Lung (tissue), 16 donors: Measurements from ENCODE around the gene STRIT1. TPM values are rescaled to one million over a fixed set of nuclear protein-coding genes. Genes with fewer than 3 reads are reported as not detected.

Experiments used
- ATAC-seq: fragments of 200-7000 bp; cut with Tn5 transposase; one replicate; pipeline ENCODE4 v1.9.1; 2020; ENCODE audit warnings: moderate number of reproducible peaks; ENCODE audit not compliant: insufficient read depth, low FRiP score
- DNase-seq, 3 donors: peaks; one replicate each; pipeline ENCODE4 v3.0.0-alpha.2; 2013 to 2017
- H3K27ac ChIP-seq, 2 donors: one replicate each; pipeline ENCODE4 v1.5.1; 2013; ENCODE audit warnings: mild to moderate bottlenecking in 2 of 2, moderate library complexity in 2 of 2, control low read depth in 1 of 2, inconsistent platforms in 1 of 2, low read depth in 1 of 2, low read length in 1 of 2
- H3K27me3 ChIP-seq, 3 donors: one replicate each; pipeline ENCODE4 v1.5.1; 2013; ENCODE audit warnings: low read length in 2 of 3; ENCODE audit not compliant: control insufficient read depth in 3 of 3, insufficient read depth in 3 of 3
- H3K36me3 ChIP-seq, 4 donors: one replicate each; pipeline ENCODE4 v1.5.1; 2013; ENCODE audit warnings: low read length in 4 of 4, mild to moderate bottlenecking in 1 of 4, moderate library complexity in 1 of 4; ENCODE audit not compliant: control insufficient read depth in 4 of 4, insufficient read depth in 4 of 4
- H3K4me1 ChIP-seq, 5 donors: one replicate each; pipeline ENCODE4 v1.5.1; 2013; ENCODE audit warnings: low read length in 5 of 5, mild to moderate bottlenecking in 2 of 5, moderate library complexity in 1 of 5; ENCODE audit not compliant: control insufficient read depth in 5 of 5, insufficient read depth in 5 of 5
- H3K4me3 ChIP-seq: one replicate; pipeline ENCODE4 v1.5.1; 2013; ENCODE audit warnings: mild to moderate bottlenecking, control low read depth, moderate library complexity
- H3K9ac ChIP-seq, 2 donors: one replicate each; pipeline ENCODE4 v1.5.1; 2013; ENCODE audit warnings: low read length in 2 of 2, control low read depth in 1 of 2; ENCODE audit not compliant: insufficient read depth in 1 of 2
- H3K9me3 ChIP-seq, 4 donors: one replicate each; pipeline ENCODE4 v1.5.1; 2013; ENCODE audit warnings: low read length in 3 of 4, mild to moderate bottlenecking in 1 of 4, moderate library complexity in 1 of 4; ENCODE audit not compliant: control insufficient read depth in 4 of 4, insufficient read depth in 3 of 4
- WGBS, 2 donors: extraction: QIAGEN DNeasy Blood & Tissue Kit; methylation state at CpG; one replicate each; pipeline ENCODE4 v1.1.7; 2013; 5-methylcytosine and 5-hydroxymethylcytosine counted together
- long read RNA-seq, 5 donors: transcript quantifications; one replicate each; lab custom pipeline, GENCODE V29; 2026
- polyA plus RNA-seq, 2 donors: library from polyadenylated mRNA; stranded (reverse); fragments of 200-250 nt; gene quantifications; one replicate each; pipeline ENCODE4 v1.2.1, GENCODE V29; 2013
- total RNA-seq, 2 donors: library from RNA; depleted of rRNA in 1 of 2; stranded (reverse); fragments of >200 nt in 1 of 2; gene quantifications; one replicate each; pipeline ENCODE4 v1.2.1, GENCODE V29; 2014 to 2021
- TF ChIP-seq, protein P1 (sequence below): IDR thresholded peaks from 2 replicates; pipeline ENCODE4 v1.5.1; 2012; ENCODE audit warnings: mild to moderate bottlenecking; ENCODE audit errors: control extremely low read depth, extremely low read depth
- donor health status: control.
- donor health status: control.
- donor health status: Bipolar disorder and iron deficiency.
- donor health status: healthy.
- donor health status: DM: yes; HTN: yes; CAD: no.

The STRIT1 gene
- total RNA-seq (not detected), polyA plus RNA-seq (not detected)
- long read RNA-seq, donor 1, result 0 reads
- long read RNA-seq, donor 2, result 0 reads
- long read RNA-seq, donor 3, result 0 reads
- long read RNA-seq, donor 4, result 0 reads
- long read RNA-seq, donor 5, result 0 reads

DNA sequence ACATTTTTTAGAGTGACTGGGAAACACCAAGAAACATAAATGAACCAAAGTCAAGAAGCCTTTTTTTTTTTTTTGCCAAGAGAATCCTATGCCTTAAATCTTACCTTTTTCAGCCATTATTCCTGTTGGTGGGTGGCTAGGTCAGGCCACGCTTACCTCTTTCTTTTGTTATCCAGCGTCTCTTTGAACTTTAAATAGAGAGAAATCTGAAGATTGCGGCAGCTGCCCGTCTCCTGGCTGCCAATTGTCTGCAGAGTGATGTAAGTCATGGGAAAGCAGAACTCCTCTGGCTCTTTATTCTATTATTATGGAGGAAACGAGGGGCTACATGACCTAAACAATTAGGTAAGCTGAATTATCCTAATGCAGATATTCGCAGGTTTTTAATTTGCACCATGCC lies at the start of gene STRIT1:
TSS of gene STRIT1 (minus strand) at position 168 of the 400 bp plus-strand sequence.
- H3K27me3 ChIP-seq, result no peaks in the 10 kb centered on the region
- TF ChIP-seq, protein P1, sequence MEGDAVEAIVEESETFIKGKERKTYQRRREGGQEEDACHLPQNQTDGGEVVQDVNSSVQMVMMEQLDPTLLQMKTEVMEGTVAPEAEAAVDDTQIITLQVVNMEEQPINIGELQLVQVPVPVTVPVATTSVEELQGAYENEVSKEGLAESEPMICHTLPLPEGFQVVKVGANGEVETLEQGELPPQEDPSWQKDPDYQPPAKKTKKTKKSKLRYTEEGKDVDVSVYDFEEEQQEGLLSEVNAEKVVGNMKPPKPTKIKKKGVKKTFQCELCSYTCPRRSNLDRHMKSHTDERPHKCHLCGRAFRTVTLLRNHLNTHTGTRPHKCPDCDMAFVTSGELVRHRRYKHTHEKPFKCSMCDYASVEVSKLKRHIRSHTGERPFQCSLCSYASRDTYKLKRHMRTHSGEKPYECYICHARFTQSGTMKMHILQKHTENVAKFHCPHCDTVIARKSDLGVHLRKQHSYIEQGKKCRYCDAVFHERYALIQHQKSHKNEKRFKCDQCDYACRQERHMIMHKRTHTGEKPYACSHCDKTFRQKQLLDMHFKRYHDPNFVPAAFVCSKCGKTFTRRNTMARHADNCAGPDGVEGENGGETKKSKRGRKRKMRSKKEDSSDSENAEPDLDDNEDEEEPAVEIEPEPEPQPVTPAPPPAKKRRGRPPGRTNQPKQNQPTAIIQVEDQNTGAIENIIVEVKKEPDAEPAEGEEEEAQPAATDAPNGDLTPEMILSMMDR, result no peak
- no peaks in the 10 kb centered on the region for H3K36me3 ChIP-seq
- ATAC-seq (no peak), DNase-seq (no peak)
- WGBS, 2 donors, result 78 to 84% methylated on average over 6 of the region's 6 CpGs
- H3K4me3 ChIP-seq, result no peak within 1 kb of the TSS
- peaks cover 0 to 6% (median 2%) of the 10 kb centered on the region in 4 donors for H3K9me3 ChIP-seq
- H3K9ac ChIP-seq, result no peak within 1 kb of the TSS
- no peak within 1 kb of the TSS for H3K27ac ChIP-seq
- no peaks in the 10 kb centered on the region for H3K4me1 ChIP-seq

DNA sequence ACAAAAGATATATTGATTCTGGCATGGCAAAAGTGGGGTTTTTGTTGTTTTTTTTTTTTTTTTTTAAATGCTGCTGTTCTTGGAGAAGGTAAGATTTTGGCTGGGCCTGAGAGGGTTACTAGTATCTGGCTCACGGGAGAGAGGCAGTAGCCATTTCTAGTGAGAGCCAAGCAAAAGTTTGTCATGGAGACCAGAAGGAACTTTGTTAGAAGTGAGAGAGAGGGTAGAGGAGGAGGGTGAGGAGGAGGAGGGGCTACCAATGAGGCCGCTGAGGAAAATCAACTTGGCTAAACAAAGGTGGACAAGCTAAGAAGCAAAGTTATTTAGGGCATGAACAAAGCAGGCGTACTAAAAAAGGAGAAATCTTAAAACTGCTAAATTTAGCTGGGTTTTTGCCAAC lies 48.9 kb upstream of the STRIT1 start:
- no peak overlapping the region for H3K4me3 ChIP-seq
- DNase-seq, result no peak
- no peaks in the 10 kb centered on the region for H3K9me3 ChIP-seq
- TF ChIP-seq, protein P1, result no peak
- WGBS, 2 donors, result 59 to 80% methylated on average over 3 of the region's 3 CpGs
- no peaks in the 10 kb centered on the region for H3K27me3 ChIP-seq
- H3K36me3 ChIP-seq, result no peaks in the 10 kb centered on the region
- H3K9ac ChIP-seq, result no peak overlapping the region
- no peaks in the 10 kb centered on the region for H3K4me1 ChIP-seq
- no peak overlapping the region for H3K27ac ChIP-seq
- no peak for ATAC-seq

DNA sequence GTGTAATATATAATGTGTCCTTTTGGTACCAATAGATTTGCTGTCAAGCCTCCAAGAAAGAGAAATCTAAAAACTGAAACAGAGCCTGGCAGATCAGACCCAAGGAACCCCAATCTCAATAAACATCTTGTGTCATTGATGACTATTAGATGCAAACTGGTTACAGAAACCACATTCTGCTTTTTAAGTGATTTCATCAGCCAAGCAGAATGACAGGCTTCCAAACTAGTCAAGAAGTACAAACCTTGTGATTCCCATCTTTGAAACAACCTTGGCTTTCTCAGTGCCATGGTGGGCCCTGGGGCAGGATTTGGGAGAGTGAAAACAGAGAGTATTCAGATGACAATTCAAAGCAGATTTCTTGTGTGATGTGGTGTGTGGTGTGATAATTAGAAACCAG lies 45.6 kb upstream of the STRIT1 start:
- ATAC-seq, result no peak
- Histone ChIP-seq H3K9me3 (no peaks in the 10 kb centered on the region), H3K4me1 (peaks cover 0 to 2% (median 0%) of the 10 kb centered on the region in 5 donors), H3K27me3 (no peaks in the 10 kb centered on the region), H3K4me3 (no peak overlapping the region), H3K36me3 (no peaks in the 10 kb centered on the region), H3K27ac (no peak overlapping the region), H3K9ac (no peak overlapping the region)
- TF ChIP-seq, protein P1, result no peak
- DNase-seq, result no peak

DNA sequence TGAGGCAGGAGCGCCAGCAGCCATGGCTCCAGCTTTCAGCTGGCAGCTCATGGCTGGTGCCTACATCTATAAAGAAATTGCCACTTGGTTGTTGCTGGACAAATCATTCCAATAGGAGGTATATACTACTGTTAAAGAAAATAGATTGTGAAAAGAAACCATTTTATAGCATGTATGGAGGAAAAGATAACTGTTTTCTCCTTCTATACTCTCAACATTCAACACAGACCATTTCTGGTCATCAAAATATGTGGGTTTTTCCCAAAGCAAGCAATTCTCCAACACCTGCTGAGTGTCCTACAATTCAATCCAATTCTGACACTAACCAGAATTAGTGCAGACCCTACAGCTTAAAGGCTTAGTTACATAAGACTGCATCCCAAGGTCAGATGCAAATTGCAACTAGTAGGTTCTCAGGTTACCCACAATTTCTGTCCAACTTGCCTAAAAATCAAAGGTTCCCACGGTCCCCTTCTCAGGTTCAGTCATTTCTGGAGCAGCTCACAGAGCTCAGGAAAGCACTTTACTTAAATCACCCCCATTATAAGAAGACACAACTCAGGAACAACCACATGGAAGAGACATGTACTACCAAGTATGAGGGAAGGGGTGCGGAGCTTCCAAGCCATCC lies 42.4 kb upstream of the STRIT1 start:
- WGBS, 2 donors, result 77 to 78% methylated on average over 3 of the region's 3 CpGs
- H3K36me3 ChIP-seq, result no peaks in the 10 kb centered on the region
- no peak overlapping the region for H3K4me3 ChIP-seq
- H3K27me3 ChIP-seq, result no peaks in the 10 kb centered on the region
- H3K4me1 ChIP-seq, result peaks cover 0 to 2% (median 0%) of the 10 kb centered on the region in 5 donors
- H3K9me3 ChIP-seq, result no peaks in the 10 kb centered on the region
- ATAC-seq (no peak), DNase-seq (no peak)
- H3K9ac ChIP-seq, result no peak overlapping the region
- TF ChIP-seq, protein P1, result no peak
- no peak overlapping the region for H3K27ac ChIP-seq
